WERI-Rb-1 (cell line): ENCODE results near the gene B4GALT7.

Experiments used
- DNase-seq: peaks from one replicate; pipeline ENCODE4 v3.0.0-alpha.2; 2020
- H3K27ac ChIP-seq: fragments of 250-450 bp; sonication (Bioruptor Pico); 2 replicates; pipeline ENCODE4 v1.5.1; 2020; ENCODE audit warnings: mild to moderate bottlenecking, moderate library complexity
- H3K27me3 ChIP-seq: fragments of 250-450 bp; sonication (Bioruptor Pico); 2 replicates; pipeline ENCODE4 v1.5.1; 2021; ENCODE audit warnings: mild to moderate bottlenecking, low read depth, moderate library complexity; ENCODE audit not compliant: insufficient read depth, severe bottlenecking
- H3K36me3 ChIP-seq: fragments of 250-450 bp; sonication (Bioruptor Pico); 2 replicates; pipeline ENCODE4 v1.5.1; 2020; ENCODE audit warnings: mild to moderate bottlenecking, moderate library complexity
- H3K4me3 ChIP-seq: 2 replicates; pipeline ENCODE4 v1.5.1; 2011; ENCODE audit warnings: low read depth, mild to moderate bottlenecking, control low read depth, low read length
- H3K9me3 ChIP-seq: fragments of 250-450 bp; sonication (Bioruptor Pico); 2 replicates; pipeline ENCODE4 v1.5.1; 2021; ENCODE audit warnings: mild to moderate bottlenecking, moderate library complexity; ENCODE audit not compliant: severe bottlenecking
- TF ChIP-seq, protein P1 (sequence below): IDR thresholded peaks from 2 replicates; pipeline ENCODE4 v1.5.1; 2011; ENCODE audit warnings: low read depth, mild to moderate bottlenecking, control low read depth, inconsistent platforms, low read length

Gene B4GALT7

DNA sequence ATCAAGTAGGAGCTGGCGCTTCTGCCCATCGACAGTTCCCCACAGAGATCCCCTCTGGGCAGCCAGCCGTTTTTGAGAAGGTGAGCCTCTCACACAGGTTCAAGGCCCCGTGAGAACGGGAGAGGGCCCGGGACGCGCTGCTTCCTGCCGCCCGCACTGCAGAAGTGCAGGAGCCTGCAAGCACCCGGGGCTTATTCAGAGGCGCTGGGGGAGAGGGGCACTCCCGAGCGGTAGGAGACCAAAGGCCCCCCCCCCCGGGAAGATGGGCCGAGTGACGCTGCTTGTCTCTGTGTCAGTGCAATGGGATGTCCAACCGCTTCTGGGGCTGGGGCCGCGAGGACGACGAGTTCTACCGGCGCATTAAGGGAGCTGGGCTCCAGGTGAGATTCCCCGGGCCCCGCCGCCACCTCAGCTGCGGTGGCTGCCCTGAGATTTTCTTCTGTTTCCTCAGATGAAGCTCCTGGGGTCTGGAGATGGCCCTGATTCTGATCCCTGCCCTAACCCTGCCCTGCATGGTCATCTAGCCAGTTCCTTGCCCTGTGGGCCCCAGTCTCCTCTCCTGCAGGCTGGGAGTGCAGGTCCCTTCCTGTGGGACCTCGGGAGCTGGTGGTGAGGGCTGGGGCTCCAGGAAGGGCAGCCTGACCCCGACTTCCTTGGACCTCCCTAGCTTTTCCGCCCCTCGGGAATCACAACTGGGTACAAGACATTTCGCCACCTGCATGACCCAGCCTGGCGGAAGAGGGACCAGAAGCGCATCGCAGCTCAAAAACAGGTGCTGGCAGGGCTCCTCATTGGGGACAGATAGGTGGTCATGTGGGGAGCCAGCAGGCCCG is 8.5 kb downstream of the B4GALT7 start:
- H3K27ac ChIP-seq: no peak overlapping the region
- H3K4me3 ChIP-seq: no peak overlapping the region
- no peaks in the 10 kb centered on the region for H3K36me3 ChIP-seq
- TF ChIP-seq, protein P1, sequence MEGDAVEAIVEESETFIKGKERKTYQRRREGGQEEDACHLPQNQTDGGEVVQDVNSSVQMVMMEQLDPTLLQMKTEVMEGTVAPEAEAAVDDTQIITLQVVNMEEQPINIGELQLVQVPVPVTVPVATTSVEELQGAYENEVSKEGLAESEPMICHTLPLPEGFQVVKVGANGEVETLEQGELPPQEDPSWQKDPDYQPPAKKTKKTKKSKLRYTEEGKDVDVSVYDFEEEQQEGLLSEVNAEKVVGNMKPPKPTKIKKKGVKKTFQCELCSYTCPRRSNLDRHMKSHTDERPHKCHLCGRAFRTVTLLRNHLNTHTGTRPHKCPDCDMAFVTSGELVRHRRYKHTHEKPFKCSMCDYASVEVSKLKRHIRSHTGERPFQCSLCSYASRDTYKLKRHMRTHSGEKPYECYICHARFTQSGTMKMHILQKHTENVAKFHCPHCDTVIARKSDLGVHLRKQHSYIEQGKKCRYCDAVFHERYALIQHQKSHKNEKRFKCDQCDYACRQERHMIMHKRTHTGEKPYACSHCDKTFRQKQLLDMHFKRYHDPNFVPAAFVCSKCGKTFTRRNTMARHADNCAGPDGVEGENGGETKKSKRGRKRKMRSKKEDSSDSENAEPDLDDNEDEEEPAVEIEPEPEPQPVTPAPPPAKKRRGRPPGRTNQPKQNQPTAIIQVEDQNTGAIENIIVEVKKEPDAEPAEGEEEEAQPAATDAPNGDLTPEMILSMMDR: no peak
- no peak for DNase-seq
- no peaks in the 10 kb centered on the region for H3K9me3 ChIP-seq
- H3K27me3 ChIP-seq: no peaks in the 10 kb centered on the region

DNA sequence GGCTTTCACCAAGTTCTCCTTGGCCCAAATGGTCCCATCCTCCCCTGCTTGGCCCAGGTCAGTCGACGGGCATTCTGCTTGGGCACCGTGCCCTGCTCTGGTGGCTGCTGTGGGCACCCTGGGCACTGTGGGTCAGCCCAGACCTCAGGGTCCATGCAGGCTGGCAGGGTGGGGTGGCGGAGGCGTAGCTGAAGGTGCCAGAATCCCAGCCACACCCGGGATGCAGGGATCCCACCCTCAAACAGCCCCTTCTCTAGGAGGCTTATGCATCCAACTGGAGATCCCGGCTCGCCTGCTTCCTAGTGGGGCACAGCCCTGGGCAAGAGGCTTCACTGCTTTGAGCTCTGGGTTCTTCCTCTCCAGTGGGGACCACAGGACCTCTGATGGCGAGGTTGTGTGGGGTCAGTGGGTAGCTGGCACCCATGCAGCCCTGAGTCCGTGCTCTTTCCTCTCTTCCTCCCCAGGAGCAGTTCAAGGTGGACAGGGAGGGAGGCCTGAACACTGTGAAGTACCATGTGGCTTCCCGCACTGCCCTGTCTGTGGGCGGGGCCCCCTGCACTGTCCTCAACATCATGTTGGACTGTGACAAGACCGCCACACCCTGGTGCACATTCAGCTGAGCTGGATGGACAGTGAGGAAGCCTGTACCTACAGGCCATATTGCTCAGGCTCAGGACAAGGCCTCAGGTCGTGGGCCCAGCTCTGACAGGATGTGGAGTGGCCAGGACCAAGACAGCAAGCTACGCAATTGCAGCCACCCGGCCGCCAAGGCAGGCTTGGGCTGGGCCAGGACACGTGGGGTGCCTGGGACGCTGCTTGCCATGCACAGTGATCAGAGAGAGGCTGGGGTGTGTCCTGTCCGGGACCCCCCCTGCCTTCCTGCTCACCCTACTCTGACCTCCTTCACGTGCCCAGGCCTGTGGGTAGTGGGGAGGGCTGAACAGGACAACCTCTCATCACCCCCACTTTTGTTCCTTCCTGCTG is 9.4 kb downstream of the B4GALT7 start:
- DNase-seq: no peak
- no peaks in the 10 kb centered on the region for H3K27me3 ChIP-seq
- no peaks in the 10 kb centered on the region for H3K36me3 ChIP-seq
- H3K27ac ChIP-seq: no peak overlapping the region
- no peak overlapping the region for H3K4me3 ChIP-seq
- TF ChIP-seq, protein P1: no peak
- H3K9me3 ChIP-seq: no peaks in the 10 kb centered on the region

DNA sequence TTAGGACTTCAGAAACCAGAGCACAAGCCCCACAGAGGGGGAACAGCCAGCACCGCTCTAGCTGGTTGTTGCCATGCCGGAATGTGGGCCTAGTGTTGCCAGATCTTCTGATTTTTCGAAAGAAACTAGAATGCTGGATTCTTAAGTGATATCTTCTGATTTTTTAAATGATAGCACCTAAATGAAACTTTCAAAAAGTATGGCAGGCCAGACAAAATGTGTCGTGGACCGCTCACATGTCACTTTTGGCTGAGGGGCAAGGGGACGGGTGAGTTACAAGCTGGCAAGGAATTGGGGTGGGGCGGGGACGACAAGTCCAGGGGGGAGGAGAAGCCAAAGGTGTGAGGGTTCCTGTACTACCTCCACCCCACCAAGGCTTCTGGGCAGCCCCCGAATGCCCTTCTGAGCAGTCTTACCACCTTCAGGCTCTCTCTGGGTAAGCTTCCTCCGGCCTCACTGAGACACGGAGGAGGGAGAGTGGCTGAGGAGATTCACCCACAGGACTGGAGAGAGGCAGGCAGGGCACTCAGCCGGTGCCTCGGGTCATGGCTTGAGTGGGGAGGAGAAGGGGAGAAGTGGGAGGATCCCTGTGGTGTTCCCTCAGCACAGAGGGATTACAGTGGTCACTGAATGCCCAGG is 10.3 kb downstream of the B4GALT7 start:
- no peaks in the 10 kb centered on the region for H3K27me3 ChIP-seq
- no peaks in the 10 kb centered on the region for H3K9me3 ChIP-seq
- no peak overlapping the region for H3K27ac ChIP-seq
- DNase-seq: no peak
- no peak overlapping the region for H3K4me3 ChIP-seq
- TF ChIP-seq, protein P1: no peak
- H3K36me3 ChIP-seq: no peaks in the 10 kb centered on the region

DNA sequence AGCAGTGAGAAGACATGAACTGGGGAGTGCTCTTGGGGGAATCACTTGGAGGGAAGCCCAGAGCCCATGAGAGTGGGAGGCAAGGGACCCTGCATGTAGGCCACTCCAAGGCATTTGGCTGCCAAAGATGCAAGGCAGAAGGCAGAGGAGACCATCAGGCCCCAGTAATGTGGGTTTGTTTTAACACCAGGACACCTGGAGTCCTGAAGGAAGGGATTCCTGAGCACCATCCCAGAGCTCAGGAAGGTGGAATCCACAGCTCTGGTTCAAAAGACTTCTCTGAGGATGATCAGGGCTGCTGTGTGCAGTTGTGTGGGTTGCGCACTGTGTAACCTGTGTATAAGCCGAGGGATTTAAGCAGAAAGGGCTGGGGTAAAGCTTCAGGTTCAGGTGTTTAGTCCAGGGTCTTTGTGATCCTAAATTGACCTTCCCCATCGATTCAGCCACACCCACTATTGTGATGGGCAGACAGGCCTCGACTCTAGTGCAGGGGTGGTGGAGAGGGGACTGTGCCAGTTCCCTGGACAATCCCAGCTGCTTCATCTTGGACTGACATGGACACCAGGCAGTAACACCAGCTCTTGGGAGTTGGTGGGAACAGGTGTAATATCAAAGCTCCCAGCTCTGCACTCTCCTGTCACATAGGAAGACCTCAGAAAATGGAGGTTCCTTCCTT is 11.0 kb downstream of the B4GALT7 start:
- no peaks in the 10 kb centered on the region for H3K36me3 ChIP-seq
- DNase-seq: no peak
- H3K4me3 ChIP-seq: no peak overlapping the region
- H3K27me3 ChIP-seq: no peaks in the 10 kb centered on the region
- no peak overlapping the region for H3K27ac ChIP-seq
- TF ChIP-seq, protein P1: no peak
- no peaks in the 10 kb centered on the region for H3K9me3 ChIP-seq

DNA sequence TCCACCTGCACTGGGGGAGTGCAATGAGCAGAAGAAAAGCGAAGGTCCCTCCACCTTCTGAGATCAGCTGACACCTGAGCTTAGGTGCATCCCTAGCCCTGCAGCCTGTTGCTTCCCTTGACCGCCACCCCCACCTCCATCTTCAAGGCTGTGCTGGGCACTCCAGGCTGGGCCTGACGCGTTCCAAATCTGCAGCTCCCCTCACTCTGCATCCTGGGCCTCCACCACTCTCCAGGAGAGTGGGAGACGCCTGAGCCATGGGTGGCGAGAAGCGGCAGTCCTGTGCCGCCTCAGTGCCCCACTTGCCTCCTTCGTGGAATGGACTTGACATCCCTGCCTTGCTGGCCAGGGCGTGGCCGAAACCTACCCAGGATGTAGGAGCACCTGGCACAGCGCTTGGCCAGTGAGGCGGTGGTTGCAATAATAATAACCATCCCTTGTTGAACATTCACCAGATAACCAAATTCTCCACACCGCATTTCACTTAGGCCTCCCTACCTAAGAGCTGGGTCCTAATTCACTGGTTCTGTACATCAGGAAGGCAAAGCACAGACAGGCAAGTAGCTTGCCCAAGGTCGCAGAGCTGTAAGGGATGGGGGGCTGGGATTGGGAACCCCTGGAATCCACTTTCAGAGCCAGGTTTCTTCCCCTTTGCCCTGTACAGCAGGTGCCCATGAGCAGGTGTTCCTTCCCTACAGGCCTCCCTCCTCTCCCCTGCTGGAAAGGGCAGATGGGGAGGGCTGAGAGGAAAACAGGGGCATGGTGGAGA is 11.7 kb downstream of the B4GALT7 start:
- H3K27ac ChIP-seq: no peak overlapping the region

More for the DNA sequence above, 11.7 kb downstream of the B4GALT7 start:
- Histone ChIP-seq H3K9me3 (no peaks in the 10 kb centered on the region), H3K36me3 (no peaks in the 10 kb centered on the region), H3K27me3 (no peaks in the 10 kb centered on the region), H3K4me3 (no peak overlapping the region)
- TF ChIP-seq, protein P1: no peak
- no peak for DNase-seq
